ENCODE measurements around the gene BTBD1.
A peak's percentile ranks its signal among the peaks of the same experiment; 100 is the strongest.

The BTBD1 gene

GRCh38 chr15:82985688-82986441 is 81.2 kb downstream of the BTBD1 start, which contains the start of gene RAMAC:
TSS of gene RAMAC (plus strand) at chr15:82986210. CDS start at chr15:82989019, 2,809 bp downstream.
- DNase-seq = peak; percentile 76

DNA sequence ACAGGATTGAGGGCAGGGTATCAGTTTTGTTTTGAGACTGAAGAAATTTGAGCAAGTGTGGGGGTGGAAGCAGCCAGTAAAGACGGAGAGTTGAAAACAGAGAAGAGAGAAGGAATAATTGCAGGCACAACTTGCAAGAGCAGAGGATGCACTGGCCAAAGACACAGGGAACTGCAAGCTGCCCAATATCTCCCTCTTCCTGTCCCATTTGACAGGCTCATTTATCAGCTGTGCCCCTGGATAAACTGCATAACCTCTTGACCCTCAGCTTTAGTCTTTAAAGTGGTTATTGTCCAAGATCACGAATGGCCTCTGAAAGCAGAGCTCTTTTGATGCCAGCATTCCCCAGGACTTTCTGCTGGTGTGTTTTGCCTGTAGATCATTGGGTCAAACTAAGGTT is 86.1 kb downstream of the BTBD1 start:
- DNase-seq = no peak

DNA sequence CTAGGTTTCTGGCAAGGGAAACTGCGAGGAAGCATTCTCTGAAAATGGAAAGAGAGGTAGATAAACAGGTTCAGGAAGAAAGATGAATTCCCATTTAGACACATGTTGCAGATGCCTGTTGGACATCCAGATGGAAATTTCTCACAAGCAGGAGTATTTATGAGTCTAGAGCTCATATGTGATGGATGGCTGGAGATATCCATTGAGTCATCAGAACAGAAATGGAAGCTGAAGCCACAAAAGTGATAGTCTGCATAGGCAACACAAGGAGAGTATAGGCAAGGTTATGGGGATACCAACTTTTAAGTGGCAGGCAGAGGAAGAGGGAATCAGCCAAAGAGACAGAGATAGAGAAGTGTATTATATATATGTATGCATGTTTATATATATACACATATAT is 87.3 kb downstream of the BTBD1 start:
- no peak for DNase-seq

DNA sequence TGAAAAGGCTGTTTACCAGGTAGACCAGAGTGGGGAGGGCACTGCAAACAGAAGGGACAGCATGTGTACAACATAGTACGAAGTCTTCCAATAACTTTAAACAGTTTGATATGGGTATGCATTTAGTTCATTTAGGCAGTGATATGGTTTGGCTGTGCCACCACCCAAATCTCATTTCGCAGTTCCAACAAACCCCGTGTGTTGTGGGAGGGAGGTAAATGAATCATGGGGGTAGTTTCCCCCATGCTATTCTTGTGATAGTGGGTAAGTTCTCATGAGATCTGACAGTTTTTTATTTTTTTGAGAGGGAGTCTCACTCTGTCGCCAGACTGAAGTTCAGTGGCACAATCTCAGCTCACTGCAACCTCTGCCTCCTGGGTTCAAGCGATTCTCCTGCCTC is 88.6 kb downstream of the BTBD1 start:
- no peak for DNase-seq

DNA sequence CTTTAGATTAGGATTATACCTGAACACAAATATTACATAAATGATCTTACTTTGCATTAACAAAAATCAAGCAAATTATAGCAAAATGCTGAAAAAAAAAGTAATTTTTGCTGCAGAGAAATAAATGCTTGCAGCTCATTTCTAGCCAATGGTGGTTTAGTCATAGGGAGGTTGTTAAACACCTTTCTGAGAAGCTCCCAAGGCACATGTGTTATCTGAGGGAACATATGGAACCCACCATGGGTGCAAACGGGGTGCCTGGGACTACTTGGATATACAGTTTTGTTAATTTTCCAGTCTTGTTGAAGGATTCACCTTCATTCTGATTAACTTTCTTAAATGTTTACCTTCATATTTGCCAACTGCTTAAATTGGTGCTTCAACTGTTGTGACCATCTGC is 90.0 kb downstream of the BTBD1 start:
- DNase-seq = no peak

DNA sequence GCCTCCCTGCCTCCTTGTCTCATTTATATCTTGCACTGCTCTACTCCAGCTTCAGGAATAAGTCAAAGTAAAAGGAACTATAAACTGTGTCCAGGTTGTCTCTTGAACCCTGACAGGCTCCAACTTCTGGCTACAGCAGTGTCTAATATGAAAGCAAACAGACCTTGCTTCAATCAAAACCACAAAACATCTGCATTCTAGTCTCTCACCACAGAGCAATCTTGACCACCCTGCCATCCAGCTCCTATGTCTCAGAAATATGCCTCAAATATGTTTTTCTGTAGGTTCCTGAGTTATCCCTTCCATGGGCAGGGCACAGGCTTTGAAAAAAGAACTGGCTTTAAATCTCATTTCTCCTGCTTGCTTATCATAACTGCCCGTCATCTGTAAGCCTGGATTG is 94.1 kb downstream of the BTBD1 start:
- no peak for DNase-seq

DNA sequence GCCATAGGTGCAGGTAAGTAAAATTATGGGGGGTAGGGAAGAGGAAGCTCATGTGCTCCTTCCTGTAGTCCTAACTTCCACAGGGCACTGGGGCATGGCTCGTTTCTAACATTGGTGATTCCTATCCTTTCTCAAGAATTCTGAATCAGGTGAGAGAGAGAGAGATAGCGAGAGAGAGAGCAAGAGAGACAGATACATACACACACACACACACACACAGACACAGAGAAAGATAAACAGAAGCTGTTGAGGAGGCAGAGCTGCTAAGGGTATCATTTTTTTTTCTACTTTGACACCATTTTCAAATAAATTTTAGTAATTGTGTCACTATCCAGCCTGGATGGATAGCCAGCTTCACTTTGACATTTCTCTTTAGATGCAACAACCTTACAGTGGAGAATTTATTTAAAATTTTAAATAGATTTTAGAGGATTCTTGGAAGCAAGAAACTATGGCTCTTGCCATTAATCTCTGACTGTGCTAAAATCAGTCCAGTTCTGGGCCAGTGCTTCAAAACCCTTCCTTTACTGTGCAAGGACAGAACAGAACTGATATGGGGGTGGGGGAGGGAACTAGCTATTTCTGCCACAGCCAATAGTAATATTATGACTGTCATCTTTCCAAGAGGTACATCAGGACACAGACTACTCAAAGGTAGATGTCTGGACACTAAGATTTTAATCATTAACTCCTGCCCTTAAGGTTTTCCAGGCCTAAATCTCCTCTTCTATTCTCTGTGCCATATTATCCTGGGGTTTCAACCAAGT is 95.7 kb downstream of the BTBD1 start:
- no peak for DNase-seq

GRCh38 chr15:82970696-82971095 is 96.4 kb downstream of the BTBD1 start:
- DNase-seq = no peak

DNA sequence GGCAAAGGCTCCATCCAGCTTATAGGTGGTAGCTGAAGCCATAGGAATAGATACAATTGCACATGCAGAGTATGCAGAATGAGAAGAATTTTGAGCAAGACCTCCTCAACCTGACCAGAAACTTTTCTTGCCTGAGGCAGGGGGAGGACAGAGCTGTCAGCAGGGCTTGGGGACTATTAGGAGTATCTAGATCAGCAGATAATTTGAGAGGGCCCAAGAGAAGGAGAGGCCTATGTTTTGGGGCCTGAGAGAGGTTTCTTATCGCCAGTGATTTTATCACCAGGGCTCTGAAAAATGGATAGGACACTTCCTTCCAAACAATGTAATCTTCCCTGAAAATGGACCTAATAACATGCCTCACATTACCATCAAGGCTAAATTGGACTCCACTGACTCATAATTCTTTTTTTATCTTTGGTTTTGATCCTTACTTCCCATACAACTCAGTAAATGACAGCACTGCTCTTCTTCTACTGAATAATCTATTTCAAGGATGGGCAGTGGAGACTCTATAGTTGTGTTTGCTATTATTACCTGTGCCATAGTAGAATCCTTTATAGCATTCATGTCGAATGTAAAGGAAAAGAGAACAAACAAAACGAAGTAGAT is 96.9 kb downstream of the BTBD1 start:
- DNase-seq = no peak

- no peak for DNase-seq
Measured at GRCh38 chr15:82969353-82969752, 97.7 kb downstream of the BTBD1 start.

- no peak for DNase-seq
Measured at GRCh38 chr15:82968066-82968465, 99.0 kb downstream of the BTBD1 start.

GRCh38 chr15:82966671-82967071 is 100.4 kb downstream of the BTBD1 start:
- no peak for DNase-seq
